ENCODE data around the gene ZBTB16.

ZBTB16 gene

DNA sequence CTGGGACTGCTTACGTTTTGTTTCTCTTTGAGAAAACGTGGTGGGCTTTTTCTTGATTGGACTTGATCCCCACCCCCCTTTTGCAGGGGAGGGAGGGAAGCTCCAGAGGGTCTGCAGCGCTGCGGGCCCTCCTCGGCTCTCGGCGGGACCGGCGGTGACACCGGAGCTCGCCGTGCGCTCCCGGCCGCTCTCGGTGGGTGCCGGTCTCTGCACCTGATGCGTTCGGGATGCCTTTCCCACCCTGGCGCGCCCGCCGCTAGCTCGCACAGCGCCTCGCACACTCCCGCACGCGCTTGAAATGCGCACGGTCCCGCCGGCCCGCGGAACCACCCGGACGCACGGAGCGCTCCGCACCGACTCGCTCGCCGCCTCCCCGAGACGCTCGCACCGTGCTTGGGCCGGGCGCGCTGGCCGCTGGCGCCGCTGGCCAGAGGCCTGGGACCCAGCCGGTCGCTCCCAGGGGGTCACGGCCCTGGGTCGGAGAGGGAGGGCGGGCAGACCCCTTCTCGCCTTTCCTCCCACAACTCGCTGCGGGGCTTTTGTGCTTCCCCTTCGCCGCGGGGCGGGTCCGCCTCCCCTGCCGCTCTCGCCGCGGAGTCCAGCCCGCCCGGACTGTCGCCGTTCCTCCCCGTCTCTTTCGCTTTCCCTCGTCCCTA, 1.0 kb downstream of the ZBTB16 start:
- in situ Hi-C loops (cut with MboI; ENCODE audit: low pct_unique_long_range_greater_than_20kb, low sequenced_read_pairs, unreplicated experiment): no loop called here
- DNase-seq (ENCODE audit: low spot score): no peak
- TF ChIP-seq, protein P1, sequence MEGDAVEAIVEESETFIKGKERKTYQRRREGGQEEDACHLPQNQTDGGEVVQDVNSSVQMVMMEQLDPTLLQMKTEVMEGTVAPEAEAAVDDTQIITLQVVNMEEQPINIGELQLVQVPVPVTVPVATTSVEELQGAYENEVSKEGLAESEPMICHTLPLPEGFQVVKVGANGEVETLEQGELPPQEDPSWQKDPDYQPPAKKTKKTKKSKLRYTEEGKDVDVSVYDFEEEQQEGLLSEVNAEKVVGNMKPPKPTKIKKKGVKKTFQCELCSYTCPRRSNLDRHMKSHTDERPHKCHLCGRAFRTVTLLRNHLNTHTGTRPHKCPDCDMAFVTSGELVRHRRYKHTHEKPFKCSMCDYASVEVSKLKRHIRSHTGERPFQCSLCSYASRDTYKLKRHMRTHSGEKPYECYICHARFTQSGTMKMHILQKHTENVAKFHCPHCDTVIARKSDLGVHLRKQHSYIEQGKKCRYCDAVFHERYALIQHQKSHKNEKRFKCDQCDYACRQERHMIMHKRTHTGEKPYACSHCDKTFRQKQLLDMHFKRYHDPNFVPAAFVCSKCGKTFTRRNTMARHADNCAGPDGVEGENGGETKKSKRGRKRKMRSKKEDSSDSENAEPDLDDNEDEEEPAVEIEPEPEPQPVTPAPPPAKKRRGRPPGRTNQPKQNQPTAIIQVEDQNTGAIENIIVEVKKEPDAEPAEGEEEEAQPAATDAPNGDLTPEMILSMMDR (IDR thresholded peaks at IDR 0.05; ENCODE audit: extremely low read depth, insufficient read depth, missing control alignments): no peak

DNA sequence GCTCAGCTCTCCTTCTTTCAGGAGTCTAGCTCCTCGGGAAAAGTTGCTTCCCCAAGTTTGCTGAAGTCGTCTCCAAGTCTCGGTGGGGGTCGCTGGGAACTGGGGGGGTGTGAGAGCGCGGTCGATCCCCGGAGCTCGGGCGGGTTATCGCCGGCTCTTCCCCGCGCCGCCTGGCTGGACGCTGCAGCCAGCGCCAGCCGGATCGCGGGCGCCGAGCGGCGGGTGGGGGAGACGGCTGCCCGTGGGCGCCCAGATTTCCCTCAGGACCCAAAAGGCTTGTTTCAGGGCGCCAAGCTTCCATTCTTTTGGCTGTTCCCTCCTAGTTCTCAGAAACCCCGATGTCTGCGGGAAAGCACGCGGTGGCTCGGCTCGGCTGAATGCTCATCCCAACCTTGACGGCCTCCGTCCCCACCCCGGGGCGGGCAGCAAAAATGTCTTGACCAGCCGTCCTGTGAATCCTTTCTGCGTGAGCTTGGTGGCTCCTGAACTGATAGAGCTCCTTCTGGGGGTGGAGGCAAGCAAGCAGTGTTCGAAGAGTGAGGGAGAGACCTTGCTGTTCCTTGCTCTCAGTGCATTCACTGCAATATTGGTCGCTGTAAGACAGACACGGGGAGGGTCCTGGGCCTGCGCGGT, 1.7 kb downstream of the ZBTB16 start:
- peak; percentile 45 for DNase-seq (ENCODE audit: low spot score)
- in situ Hi-C loops (cut with MboI; ENCODE audit: low pct_unique_long_range_greater_than_20kb, low sequenced_read_pairs, unreplicated experiment): no loop called here
- TF ChIP-seq, protein P1 (IDR thresholded peaks at IDR 0.05; ENCODE audit: extremely low read depth, insufficient read depth, missing control alignments): no peak

DNA sequence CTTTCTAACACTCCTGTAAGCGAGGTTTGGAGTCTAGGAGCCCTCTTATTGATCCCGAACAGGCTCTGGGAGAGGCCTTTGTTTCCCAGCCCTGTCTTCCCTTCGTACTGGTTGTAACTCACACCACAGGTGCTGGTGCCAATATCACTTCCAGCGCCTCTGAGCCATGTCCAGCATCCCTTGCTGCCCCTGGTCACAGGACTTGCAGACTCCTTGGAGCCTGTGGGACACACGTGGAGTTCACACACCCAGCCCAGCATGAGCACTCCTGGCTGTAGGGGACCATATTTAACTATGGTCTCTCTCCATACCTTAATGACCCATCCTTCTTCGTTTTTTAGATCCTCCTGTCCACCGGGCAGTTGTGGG, 2.2 kb downstream of the ZBTB16 start:
- TF ChIP-seq, protein P1 (IDR thresholded peaks at IDR 0.05; ENCODE audit: extremely low read depth, insufficient read depth, missing control alignments): no peak
- no peak for DNase-seq (ENCODE audit: low spot score)
- in situ Hi-C loops (cut with MboI; ENCODE audit: low pct_unique_long_range_greater_than_20kb, low sequenced_read_pairs, unreplicated experiment): no loop called here

DNA sequence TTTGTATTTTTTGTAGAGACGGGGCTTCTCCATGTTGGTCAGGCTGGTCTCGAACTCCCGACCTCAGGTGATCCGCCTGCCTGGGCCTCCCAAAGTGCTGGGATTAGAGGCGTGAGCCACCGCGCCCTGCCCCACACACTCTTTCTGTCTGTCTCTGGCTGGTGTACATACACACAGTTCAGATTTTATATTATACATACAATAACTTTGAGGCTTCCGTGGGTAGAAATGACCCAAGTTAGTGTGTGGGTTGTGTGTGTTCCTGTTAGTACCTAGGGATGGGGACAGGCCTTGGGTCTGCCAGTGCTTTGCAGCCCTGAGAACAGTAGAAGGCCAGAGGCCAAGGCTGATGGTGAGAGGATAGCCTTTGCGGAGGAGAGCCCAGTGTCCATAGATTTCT, 2.8 kb downstream of the ZBTB16 start:
- in situ Hi-C loops (cut with MboI; ENCODE audit: low pct_unique_long_range_greater_than_20kb, low sequenced_read_pairs, unreplicated experiment): no loop called here
- TF ChIP-seq, protein P1 (IDR thresholded peaks at IDR 0.05; ENCODE audit: extremely low read depth, insufficient read depth, missing control alignments): no peak
- no peak for DNase-seq (ENCODE audit: low spot score)

DNA sequence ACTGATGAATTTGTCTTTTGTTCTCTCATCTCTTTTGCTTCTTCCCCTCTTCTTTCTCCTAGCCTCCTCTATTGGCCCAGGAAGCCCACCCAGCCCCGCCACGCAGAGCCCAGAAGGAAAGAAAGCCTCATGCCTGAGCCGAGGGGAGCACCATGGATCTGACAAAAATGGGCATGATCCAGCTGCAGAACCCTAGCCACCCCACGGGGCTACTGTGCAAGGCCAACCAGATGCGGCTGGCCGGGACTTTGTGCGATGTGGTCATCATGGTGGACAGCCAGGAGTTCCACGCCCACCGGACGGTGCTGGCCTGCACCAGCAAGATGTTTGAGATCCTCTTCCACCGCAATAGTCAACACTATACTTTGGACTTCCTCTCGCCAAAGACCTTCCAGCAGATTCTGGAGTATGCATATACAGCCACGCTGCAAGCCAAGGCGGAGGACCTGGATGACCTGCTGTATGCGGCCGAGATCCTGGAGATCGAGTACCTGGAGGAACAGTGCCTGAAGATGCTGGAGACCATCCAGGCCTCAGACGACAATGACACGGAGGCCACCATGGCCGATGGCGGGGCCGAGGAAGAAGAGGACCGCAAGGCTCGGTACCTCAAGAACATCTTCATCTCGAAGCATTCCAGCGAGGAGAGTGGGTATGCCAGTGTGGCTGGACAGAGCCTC, 3.8 kb downstream of the ZBTB16 start:
- TF ChIP-seq, protein P1 (IDR thresholded peaks at IDR 0.05; ENCODE audit: extremely low read depth, insufficient read depth, missing control alignments): no peak
- in situ Hi-C loops (cut with MboI; ENCODE audit: low pct_unique_long_range_greater_than_20kb, low sequenced_read_pairs, unreplicated experiment): no loop called here
- DNase-seq (ENCODE audit: low spot score): no peak

DNA sequence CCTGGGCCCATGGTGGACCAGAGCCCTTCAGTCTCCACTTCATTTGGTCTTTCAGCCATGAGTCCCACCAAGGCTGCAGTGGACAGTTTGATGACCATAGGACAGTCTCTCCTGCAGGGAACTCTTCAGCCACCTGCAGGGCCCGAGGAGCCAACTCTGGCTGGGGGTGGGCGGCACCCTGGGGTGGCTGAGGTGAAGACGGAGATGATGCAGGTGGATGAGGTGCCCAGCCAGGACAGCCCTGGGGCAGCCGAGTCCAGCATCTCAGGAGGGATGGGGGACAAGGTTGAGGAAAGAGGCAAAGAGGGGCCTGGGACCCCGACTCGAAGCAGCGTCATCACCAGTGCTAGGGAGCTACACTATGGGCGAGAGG, 4.3 kb downstream of the ZBTB16 start:
- DNase-seq (ENCODE audit: low spot score): no peak
- in situ Hi-C loops (cut with MboI; ENCODE audit: low pct_unique_long_range_greater_than_20kb, low sequenced_read_pairs, unreplicated experiment): no loop called here
- TF ChIP-seq, protein P1 (IDR thresholded peaks at IDR 0.05; ENCODE audit: extremely low read depth, insufficient read depth, missing control alignments): no peak
